Liver (tissue), 9 donors: Measurements from ENCODE around the gene PRSS56. TPM values are rescaled to one million over a fixed set of nuclear protein-coding genes. Genes with fewer than 3 reads are reported as not detected.

Experiments used
- DNase-seq: peaks from one replicate; pipeline ENCODE4 v3.0.0-alpha.2; 2017; ENCODE audit warnings: low spot score
- H3K27ac ChIP-seq, 2 donors: one replicate each; pipeline ENCODE4 v1.7.0; 2013; ENCODE audit warnings: inconsistent platforms in 2 of 2, low read length in 2 of 2, control low read depth in 1 of 2, low read depth in 1 of 2, mild to moderate bottlenecking in 1 of 2
- H3K27me3 ChIP-seq, 4 donors: one replicate each; pipeline versions ENCODE4 v1.6.1 to v1.7.0; 2013; ENCODE audit warnings: low read length in 3 of 4, inconsistent platforms in 1 of 4, mild to moderate bottlenecking in 1 of 4, moderate library complexity in 1 of 4; ENCODE audit not compliant: control insufficient read depth in 4 of 4, insufficient read depth in 4 of 4
- H3K36me3 ChIP-seq, 4 donors: one replicate each; pipeline versions ENCODE4 v1.6.1 to v1.7.0; 2013; ENCODE audit warnings: low read length in 3 of 4, mild to moderate bottlenecking in 3 of 4, low read depth in 1 of 4, moderate library complexity in 1 of 4; ENCODE audit not compliant: control insufficient read depth in 4 of 4, insufficient read depth in 3 of 4
- H3K4me1 ChIP-seq, 4 donors: one replicate each; pipeline versions ENCODE4 v1.6.1 to v1.7.0; 2013; ENCODE audit warnings: low read length in 3 of 4, mild to moderate bottlenecking in 3 of 4, moderate library complexity in 1 of 4; ENCODE audit not compliant: control insufficient read depth in 4 of 4, insufficient read depth in 4 of 4
- H3K4me3 ChIP-seq, 3 donors: one replicate each; pipeline versions ENCODE4 v1.6.1 to v1.7.0; 2013; ENCODE audit warnings: low read length in 3 of 3, control low read depth in 1 of 3, low read depth in 1 of 3, mild to moderate bottlenecking in 1 of 3
- H3K9ac ChIP-seq, 2 donors: one replicate each; pipeline ENCODE4 v1.7.0; 2013; ENCODE audit warnings: low read length in 2 of 2, mild to moderate bottlenecking in 2 of 2, moderate library complexity in 2 of 2, control low read depth in 1 of 2, low read depth in 1 of 2
- H3K9me3 ChIP-seq, 4 donors: one replicate each; pipeline versions ENCODE4 v1.6.1 to v1.7.0; 2013; ENCODE audit warnings: low read length in 3 of 4; ENCODE audit not compliant: control insufficient read depth in 4 of 4
- EGR1 ChIP-seq, 2 donors: IDR thresholded peaks; 2 replicates each; pipeline ENCODE4 v1.6.1; 2016 to 2018; ENCODE audit warnings: antibody characterized with exemption in 2 of 2, low read depth in 2 of 2
- FOXA1 ChIP-seq: IDR thresholded peaks from 2 replicates; pipeline ENCODE4 v1.6.1; 2016; ENCODE audit warnings: antibody characterized with exemption
- FOXA2 ChIP-seq: IDR thresholded peaks from 2 replicates; pipeline ENCODE4 v1.6.1; 2016; ENCODE audit warnings: antibody characterized with exemption
- GABPA ChIP-seq, 2 donors: IDR thresholded peaks in 1 of 2; conservative IDR thresholded peaks in 1 of 2; 2 replicates each; pipeline ENCODE4 v1.6.1; 2016; ENCODE audit warnings: antibody characterized with exemption in 2 of 2, mild to moderate bottlenecking in 1 of 2, moderate library complexity in 1 of 2
- HNF4A ChIP-seq, 2 donors: conservative IDR thresholded peaks; 2 replicates each; pipeline ENCODE4 v1.6.1; 2016; ENCODE audit warnings: antibody characterized with exemption in 2 of 2, mild to moderate bottlenecking in 2 of 2
- HNF4G ChIP-seq: IDR thresholded peaks from 2 replicates; pipeline ENCODE4 v1.6.1; 2016; ENCODE audit warnings: antibody characterized with exemption
- NR2F2 ChIP-seq: IDR thresholded peaks from 2 replicates; pipeline ENCODE4 v1.6.1; 2016; ENCODE audit warnings: antibody characterized with exemption
- RAD21 ChIP-seq, 2 donors: IDR thresholded peaks; 2 replicates each; pipeline ENCODE4 v1.6.1; 2016; ENCODE audit warnings: antibody characterized with exemption in 2 of 2, mild to moderate bottlenecking in 2 of 2
- RXRA ChIP-seq, 2 donors: IDR thresholded peaks; 2 replicates each; pipeline ENCODE4 v1.6.1; 2017 to 2018; ENCODE audit warnings: antibody characterized with exemption in 2 of 2, mild to moderate bottlenecking in 1 of 2
- SP1 ChIP-seq: IDR thresholded peaks from 2 replicates; pipeline ENCODE4 v1.6.1; 2018; ENCODE audit warnings: antibody characterized with exemption, mild to moderate bottlenecking
- WGBS: extraction: QIAGEN DNeasy Blood & Tissue Kit; methylation state at CpG from one replicate; pipeline ENCODE4 v1.1.7; 2013; 5-methylcytosine and 5-hydroxymethylcytosine counted together
- polyA plus RNA-seq, 2 donors: library from polyadenylated mRNA; stranded (reverse) in 1 of 2; unstranded in 1 of 2; fragments of 200-250 nt in 1 of 2; fragments of >200 nt in 1 of 2; fragmentation: Nextera tagmentation in 1 of 2; extraction: Ambion mirVana in 1 of 2; gene quantifications; one replicate each; pipeline versions ENCODE4 v1.2.1 to v1.2.3, GENCODE V29; 2013 to 2015
- total RNA-seq, 2 donors: library from RNA; depleted of rRNA; stranded (reverse); fragments of >200 nt; gene quantifications; one replicate each; pipeline ENCODE4 v1.2.3, GENCODE V29; 2014
- TF ChIP-seq, protein P1 (sequence below): IDR thresholded peaks from 2 replicates; pipeline ENCODE4 v1.6.1; 2016; ENCODE audit warnings: antibody characterized with exemption
- TF ChIP-seq, protein P2 (sequence below): IDR thresholded peaks from 2 replicates; pipeline ENCODE4 v1.6.1; 2016; ENCODE audit warnings: antibody characterized with exemption
- TF ChIP-seq, protein P3 (sequence below): IDR thresholded peaks from 2 replicates; pipeline ENCODE4 v1.6.1; 2016; ENCODE audit warnings: antibody characterized with exemption, mild to moderate bottlenecking
- TF ChIP-seq, protein P4 (sequence below): fragments of 150-350 bp; IDR thresholded peaks from 2 replicates; pipeline ENCODE4 v1.5.1; 2017; ENCODE audit warnings: improper control_type of control experiment, low read depth, low read length; ENCODE audit not compliant: missing input control
- TF ChIP-seq, protein P5 (sequence below): IDR thresholded peaks from 2 replicates; pipeline ENCODE4 v1.6.1; 2016; ENCODE audit warnings: antibody characterized with exemption
- donor health status: healthy.
- donor health status: healthy.
- donor health status: healthy.
- donor health status: healthy.
- donor health status: healthy.

PRSS56 gene
- not detected for total RNA-seq
- under 1 TPM in 1 of 2 donors, not detected in 1; 0.02 TPM for polyA plus RNA-seq

DNA sequence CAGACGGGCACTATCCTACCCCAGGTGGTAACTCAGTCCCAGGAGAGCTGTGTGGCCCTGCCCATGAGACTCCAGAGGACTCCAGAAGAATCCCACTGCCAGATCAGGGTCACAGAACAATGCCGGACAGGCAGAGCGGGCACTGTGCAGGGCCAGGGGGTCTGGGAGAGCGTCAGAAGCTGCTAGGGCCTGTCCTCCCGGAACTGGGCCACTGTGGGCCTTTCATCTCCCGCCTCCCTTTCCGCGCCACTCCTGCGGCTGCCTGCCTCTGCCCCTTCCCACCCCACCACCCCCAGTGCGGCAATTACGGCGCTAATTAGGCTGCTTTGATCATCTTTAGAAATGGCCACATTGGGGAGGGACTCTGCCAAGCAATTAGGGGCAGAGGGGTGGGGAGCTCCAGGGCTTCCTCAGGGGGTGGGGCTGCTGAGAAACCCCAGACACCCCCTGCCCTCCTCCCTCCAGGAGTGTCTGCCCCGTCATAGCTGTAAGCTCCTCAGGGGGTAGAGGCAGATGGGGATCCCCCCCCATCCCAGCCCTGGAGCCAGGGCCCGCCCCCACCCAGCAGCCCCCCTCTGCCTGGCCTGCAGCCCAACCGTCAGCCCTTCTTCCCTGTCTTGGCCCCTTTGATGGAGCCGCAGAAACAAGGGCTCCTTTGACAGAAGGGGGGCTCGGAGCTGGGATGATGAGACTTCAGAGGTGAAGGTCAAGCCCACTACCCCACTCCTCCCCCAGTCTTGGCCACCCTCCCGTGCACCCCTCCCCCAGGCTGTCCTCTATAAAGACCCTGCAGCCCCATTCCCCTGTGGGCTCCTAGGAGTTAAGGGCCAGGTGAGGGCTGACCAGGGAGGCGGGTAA lies at the start of gene PRSS56:
Gene PRSS56 (plus strand): TSS at position 808 of the 858 bp plus-strand sequence. CDS start 211 bp downstream, outside the sequence.
- no peak for DNase-seq
- Histone ChIP-seq H3K27ac (no peak within 1 kb of the TSS), H3K27me3 (peaks cover 0 to 8% (median 5%) of the 10 kb centered on the region in 4 donors), H3K9me3 (no peaks in the 10 kb centered on the region), H3K4me3 (no peak within 1 kb of the TSS), H3K4me1 (peaks cover 7 to 22% (median 13%) of the 10 kb centered on the region in 4 donors), H3K36me3 (no peaks in the 10 kb centered on the region), H3K9ac (no peak within 1 kb of the TSS)
- WGBS: 75% methylated on average over 19 of the region's 19 CpGs
- TF ChIP-seq EGR1 (IDR thresholded peaks at IDR 0.05; ENCODE audit: low read depth in 2 of 2) (no peak), FOXA2 (no peak), SP1 (no peak)
- TF ChIP-seq, protein P1, sequence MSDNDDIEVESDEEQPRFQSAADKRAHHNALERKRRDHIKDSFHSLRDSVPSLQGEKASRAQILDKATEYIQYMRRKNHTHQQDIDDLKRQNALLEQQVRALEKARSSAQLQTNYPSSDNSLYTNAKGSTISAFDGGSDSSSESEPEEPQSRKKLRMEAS: no peak

DNA sequence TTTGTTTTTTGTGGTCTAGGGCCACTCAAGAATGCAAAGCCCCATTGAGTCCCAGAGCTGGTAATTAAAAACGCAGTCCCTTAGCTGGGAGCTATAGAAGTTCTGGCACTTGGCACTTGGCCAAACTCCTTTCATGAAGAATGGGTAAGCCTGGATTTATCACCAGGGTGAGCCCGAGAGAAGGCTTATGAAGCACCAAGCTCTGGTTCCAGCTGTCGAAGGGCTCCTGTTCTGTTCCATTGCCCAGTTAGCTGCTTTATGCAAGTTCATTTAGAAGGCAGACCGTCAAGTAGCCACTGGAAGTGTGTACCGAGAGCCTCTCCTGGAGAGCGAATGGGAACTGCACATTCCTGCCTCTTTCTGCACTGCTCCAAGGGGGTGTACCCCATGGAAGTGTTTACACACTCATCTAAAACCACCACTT lies 46.7 kb upstream of the PRSS56 start:
- Histone ChIP-seq H3K27ac (no peak overlapping the region), H3K9me3 (no peaks in the 10 kb centered on the region), H3K36me3 (no peaks in the 10 kb centered on the region), H3K4me1 (no peaks in the 10 kb centered on the region), H3K9ac (no peak overlapping the region), H3K27me3 (peaks cover 0 to 3% (median 0%) of the 10 kb centered on the region in 4 donors), H3K4me3 (no peak overlapping the region)
- WGBS: 64% methylated on average over 6 of the region's 6 CpGs
- DNase-seq: no peak
- TF ChIP-seq NR2F2 (no peak), GABPA (IDR thresholded peaks at IDR 0.05 in 1 of 2, conservative IDR thresholded peaks at IDR 0.05 in 1 of 2) (no peak), SP1 (no peak)
- TF ChIP-seq, protein P2, sequence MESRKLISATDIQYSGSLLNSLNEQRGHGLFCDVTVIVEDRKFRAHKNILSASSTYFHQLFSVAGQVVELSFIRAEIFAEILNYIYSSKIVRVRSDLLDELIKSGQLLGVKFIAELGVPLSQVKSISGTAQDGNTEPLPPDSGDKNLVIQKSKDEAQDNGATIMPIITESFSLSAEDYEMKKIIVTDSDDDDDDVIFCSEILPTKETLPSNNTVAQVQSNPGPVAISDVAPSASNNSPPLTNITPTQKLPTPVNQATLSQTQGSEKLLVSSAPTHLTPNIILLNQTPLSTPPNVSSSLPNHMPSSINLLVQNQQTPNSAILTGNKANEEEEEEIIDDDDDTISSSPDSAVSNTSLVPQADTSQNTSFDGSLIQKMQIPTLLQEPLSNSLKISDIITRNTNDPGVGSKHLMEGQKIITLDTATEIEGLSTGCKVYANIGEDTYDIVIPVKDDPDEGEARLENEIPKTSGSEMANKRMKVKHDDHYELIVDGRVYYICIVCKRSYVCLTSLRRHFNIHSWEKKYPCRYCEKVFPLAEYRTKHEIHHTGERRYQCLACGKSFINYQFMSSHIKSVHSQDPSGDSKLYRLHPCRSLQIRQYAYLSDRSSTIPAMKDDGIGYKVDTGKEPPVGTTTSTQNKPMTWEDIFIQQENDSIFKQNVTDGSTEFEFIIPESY: no peak

DNA sequence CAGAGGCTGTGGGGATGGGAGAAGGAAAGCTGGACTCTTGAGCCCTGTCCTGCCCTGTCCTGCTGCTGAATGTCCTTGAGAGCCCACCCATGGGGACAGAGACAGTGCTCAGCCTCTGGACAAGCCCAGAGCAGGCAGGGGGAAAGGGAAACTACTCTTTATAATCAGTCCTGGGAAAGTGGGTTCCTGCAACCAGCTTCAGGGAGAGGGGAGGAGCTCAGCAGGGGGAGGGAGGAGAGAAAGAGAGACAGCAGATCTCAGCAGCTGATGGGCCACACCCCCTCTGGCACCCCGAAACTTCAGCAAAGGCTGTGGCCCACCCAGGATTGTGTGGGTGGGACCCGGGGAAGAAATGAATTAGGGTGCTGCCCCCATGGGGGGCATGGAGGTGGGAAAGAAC lies 44.1 kb upstream of the PRSS56 start:
- Histone ChIP-seq H3K4me3 (no peak overlapping the region), H3K27me3 (peaks cover 0 to 3% (median 0%) of the 10 kb centered on the region in 4 donors), H3K9ac (no peak overlapping the region), H3K4me1 (no peaks in the 10 kb centered on the region), H3K36me3 (no peaks in the 10 kb centered on the region), H3K27ac (no peak overlapping the region), H3K9me3 (no peaks in the 10 kb centered on the region)
- 54% methylated on average over 2 of the region's 2 CpGs for WGBS
- TF ChIP-seq RAD21 (IDR thresholded peaks at IDR 0.05) (no peak), GABPA (IDR thresholded peaks at IDR 0.05 in 1 of 2, conservative IDR thresholded peaks at IDR 0.05 in 1 of 2) (no peak), SP1 (no peak), HNF4G (no peak), FOXA2 (no peak), RXRA (IDR thresholded peaks at IDR 0.05) (no peak), NR2F2 (no peak), HNF4A (conservative IDR thresholded peaks at IDR 0.05) (no peak), FOXA1 (no peak), EGR1 (IDR thresholded peaks at IDR 0.05; ENCODE audit: low read depth in 2 of 2) (no peak)
- TF ChIP-seq, protein P3, sequence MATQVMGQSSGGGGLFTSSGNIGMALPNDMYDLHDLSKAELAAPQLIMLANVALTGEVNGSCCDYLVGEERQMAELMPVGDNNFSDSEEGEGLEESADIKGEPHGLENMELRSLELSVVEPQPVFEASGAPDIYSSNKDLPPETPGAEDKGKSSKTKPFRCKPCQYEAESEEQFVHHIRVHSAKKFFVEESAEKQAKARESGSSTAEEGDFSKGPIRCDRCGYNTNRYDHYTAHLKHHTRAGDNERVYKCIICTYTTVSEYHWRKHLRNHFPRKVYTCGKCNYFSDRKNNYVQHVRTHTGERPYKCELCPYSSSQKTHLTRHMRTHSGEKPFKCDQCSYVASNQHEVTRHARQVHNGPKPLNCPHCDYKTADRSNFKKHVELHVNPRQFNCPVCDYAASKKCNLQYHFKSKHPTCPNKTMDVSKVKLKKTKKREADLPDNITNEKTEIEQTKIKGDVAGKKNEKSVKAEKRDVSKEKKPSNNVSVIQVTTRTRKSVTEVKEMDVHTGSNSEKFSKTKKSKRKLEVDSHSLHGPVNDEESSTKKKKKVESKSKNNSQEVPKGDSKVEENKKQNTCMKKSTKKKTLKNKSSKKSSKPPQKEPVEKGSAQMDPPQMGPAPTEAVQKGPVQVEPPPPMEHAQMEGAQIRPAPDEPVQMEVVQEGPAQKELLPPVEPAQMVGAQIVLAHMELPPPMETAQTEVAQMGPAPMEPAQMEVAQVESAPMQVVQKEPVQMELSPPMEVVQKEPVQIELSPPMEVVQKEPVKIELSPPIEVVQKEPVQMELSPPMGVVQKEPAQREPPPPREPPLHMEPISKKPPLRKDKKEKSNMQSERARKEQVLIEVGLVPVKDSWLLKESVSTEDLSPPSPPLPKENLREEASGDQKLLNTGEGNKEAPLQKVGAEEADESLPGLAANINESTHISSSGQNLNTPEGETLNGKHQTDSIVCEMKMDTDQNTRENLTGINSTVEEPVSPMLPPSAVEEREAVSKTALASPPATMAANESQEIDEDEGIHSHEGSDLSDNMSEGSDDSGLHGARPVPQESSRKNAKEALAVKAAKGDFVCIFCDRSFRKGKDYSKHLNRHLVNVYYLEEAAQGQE: no peak
- TF ChIP-seq, protein P4, sequence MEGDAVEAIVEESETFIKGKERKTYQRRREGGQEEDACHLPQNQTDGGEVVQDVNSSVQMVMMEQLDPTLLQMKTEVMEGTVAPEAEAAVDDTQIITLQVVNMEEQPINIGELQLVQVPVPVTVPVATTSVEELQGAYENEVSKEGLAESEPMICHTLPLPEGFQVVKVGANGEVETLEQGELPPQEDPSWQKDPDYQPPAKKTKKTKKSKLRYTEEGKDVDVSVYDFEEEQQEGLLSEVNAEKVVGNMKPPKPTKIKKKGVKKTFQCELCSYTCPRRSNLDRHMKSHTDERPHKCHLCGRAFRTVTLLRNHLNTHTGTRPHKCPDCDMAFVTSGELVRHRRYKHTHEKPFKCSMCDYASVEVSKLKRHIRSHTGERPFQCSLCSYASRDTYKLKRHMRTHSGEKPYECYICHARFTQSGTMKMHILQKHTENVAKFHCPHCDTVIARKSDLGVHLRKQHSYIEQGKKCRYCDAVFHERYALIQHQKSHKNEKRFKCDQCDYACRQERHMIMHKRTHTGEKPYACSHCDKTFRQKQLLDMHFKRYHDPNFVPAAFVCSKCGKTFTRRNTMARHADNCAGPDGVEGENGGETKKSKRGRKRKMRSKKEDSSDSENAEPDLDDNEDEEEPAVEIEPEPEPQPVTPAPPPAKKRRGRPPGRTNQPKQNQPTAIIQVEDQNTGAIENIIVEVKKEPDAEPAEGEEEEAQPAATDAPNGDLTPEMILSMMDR: no peak
- TF ChIP-seq, protein P2: no peak
- TF ChIP-seq, protein P1: no peak
- TF ChIP-seq, protein P5, sequence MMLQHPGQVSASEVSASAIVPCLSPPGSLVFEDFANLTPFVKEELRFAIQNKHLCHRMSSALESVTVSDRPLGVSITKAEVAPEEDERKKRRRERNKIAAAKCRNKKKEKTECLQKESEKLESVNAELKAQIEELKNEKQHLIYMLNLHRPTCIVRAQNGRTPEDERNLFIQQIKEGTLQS: no peak
- DNase-seq: no peak
